ENCODE data around the gene MISP3. TPM values are rescaled to one million over a fixed set of nuclear protein-coding genes. Genes with fewer than 3 reads are reported as not detected.

MISP3 gene
- total RNA-seq, 2 donors from 2014 or later = 12.4 to 17.2 TPM

GRCh38 chr19:14101003-14101545 is 28.5 kb downstream of the MISP3 start:
- Histone ChIP-seq H3K36me3 (peaks cover 0 to 16% of the 10 kb centered on the region in 2 donors), H3K27me3 (replicated peaks; ENCODE audit: insufficient read depth) (no peaks in the 10 kb centered on the region), H3K27ac (no peak overlapping the region), H3K4me1 (replicated peaks) (no peaks in the 10 kb centered on the region), H3K9me3 (no peaks in the 10 kb centered on the region), H3K4me3 (no peak overlapping the region)
- 96% methylated on average over 6 of the region's 6 CpGs for WGBS
- TF ChIP-seq POLR2A (IDR thresholded peaks at IDR 0.05) (no peak), CTCF (IDR thresholded peaks at IDR 0.05) (no peak), POLR2AphosphoS5 (IDR thresholded peaks at IDR 0.05) (no peak)
- intact Hi-C loops (cut with DNase I) = no loop called here
- DNase-seq (ENCODE audit: low spot score) = no peak

- Histone ChIP-seq H3K36me3 (peaks cover 0 to 16% of the 10 kb centered on the region in 2 donors), H3K27ac (no peak overlapping the region), H3K9me3 (no peaks in the 10 kb centered on the region), H3K4me3 (no peak overlapping the region), H3K27me3 (replicated peaks; ENCODE audit: insufficient read depth) (no peaks in the 10 kb centered on the region), H3K4me1 (replicated peaks) (no peaks in the 10 kb centered on the region)
- intact Hi-C loops (cut with DNase I) = no loop called here
- no peak for DNase-seq (ENCODE audit: low spot score)
- 69% methylated on average over 11 of the region's 11 CpGs for WGBS
- no peak for TF ChIP-seq CTCF (IDR thresholded peaks at IDR 0.05)
These were observed 29.6 kb downstream of the MISP3 start for GRCh38 chr19:14102102-14102696.

- Histone ChIP-seq H3K4me1 (replicated peaks) (no peaks in the 10 kb centered on the region), H3K27me3 (replicated peaks; ENCODE audit: insufficient read depth) (no peaks in the 10 kb centered on the region), H3K9me3 (no peaks in the 10 kb centered on the region), H3K27ac (no peak overlapping the region), H3K36me3 (peaks cover 0 to 13% of the 10 kb centered on the region in 2 donors), H3K4me3 (no peak overlapping the region)
- TF ChIP-seq POLR2AphosphoS5 (IDR thresholded peaks at IDR 0.05) (no peak), POLR2A (IDR thresholded peaks at IDR 0.05) (no peak), CTCF (IDR thresholded peaks at IDR 0.05) (no peak)
- DNase-seq (ENCODE audit: low spot score) = no peak
- intact Hi-C loops (cut with DNase I) = no loop called here
- 90% methylated on average over 10 of the region's 10 CpGs for WGBS
These were observed 30.2 kb downstream of the MISP3 start for GRCh38 chr19:14102756-14103155.

GRCh38 chr19:14103310-14103709 is 30.7 kb downstream of the MISP3 start:
- Histone ChIP-seq H3K27me3 (replicated peaks; ENCODE audit: insufficient read depth) (no peaks in the 10 kb centered on the region), H3K27ac (no peak overlapping the region), H3K36me3 (peaks cover 0 to 13% of the 10 kb centered on the region in 2 donors), H3K4me3 (no peak overlapping the region), H3K9me3 (no peaks in the 10 kb centered on the region), H3K4me1 (replicated peaks) (no peaks in the 10 kb centered on the region)
- no peak for DNase-seq (ENCODE audit: low spot score)
- intact Hi-C loops (cut with DNase I) = no loop called here
- WGBS = 100% methylated on average over 1 of the region's 1 CpG
- no peak for TF ChIP-seq CTCF (IDR thresholded peaks at IDR 0.05)
- TF ChIP-seq POLR2AphosphoS5 (IDR thresholded peaks at IDR 0.05) = no peak
- TF ChIP-seq POLR2A (IDR thresholded peaks at IDR 0.05) = no peak

DNA sequence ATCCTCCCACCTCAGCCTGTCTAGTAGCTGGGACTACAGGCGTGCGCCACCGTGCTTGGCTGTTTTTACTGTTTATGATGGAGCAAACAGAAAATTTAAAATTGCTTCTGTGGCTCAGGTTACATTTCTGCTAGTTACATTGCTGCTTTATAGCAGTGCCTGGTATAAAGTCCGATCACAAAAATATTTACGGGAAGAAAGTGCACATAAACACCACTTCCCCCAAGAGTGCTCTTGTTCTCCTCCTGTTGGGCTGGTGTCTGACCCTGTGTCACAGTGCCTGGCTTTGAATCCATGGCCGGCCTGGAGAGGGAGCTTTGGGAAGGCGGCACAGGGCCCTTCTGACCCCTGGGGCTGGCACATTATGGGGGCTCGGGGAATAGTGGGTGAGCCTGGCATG is 33.1 kb downstream of the MISP3 start:
- Histone ChIP-seq H3K27me3 (replicated peaks; ENCODE audit: insufficient read depth) (no peaks in the 10 kb centered on the region), H3K9me3 (no peaks in the 10 kb centered on the region), H3K4me3 (no peak overlapping the region), H3K4me1 (replicated peaks) (no peaks in the 10 kb centered on the region), H3K27ac (peak overlapping the region in 1 of 2 donors; percentile 15), H3K36me3 (peaks cover 0 to 13% of the 10 kb centered on the region in 2 donors)
- no peak for DNase-seq (ENCODE audit: low spot score)
- WGBS = 65% methylated on average over 8 of the region's 8 CpGs
- TF ChIP-seq CTCF (IDR thresholded peaks at IDR 0.05) (no peak), POLR2AphosphoS5 (IDR thresholded peaks at IDR 0.05) (no peak), POLR2A (IDR thresholded peaks at IDR 0.05) (no peak)
- intact Hi-C loops (cut with DNase I) = no loop called here
